Measurements from ENCODE around the gene SLC4A1AP. TPM values are rescaled to one million over a fixed set of nuclear protein-coding genes. Genes with fewer than 3 reads are reported as not detected.

Gene SLC4A1AP
- total and polyA plus RNA-seq, 2 experiments from 2014 or later = 24.3 to 29.2 TPM

GRCh38 chr2:27624943-27625342 lies 38.7 kb upstream of the SLC4A1AP start:
- Mint-ChIP-seq H3K27ac (no peak overlapping the region), H3K9me3 (no peaks in the 10 kb centered on the region; the same call in 2 of the 3 replicates), H3K36me3 (ENCODE audit: low read depth) (peaks cover 23% of the 10 kb centered on the region), H3K4me3 (no peak overlapping the region), H3K27me3 (ENCODE audit: insufficient read depth, low read depth, poor library complexity) (peaks cover 1% of the 10 kb centered on the region), H3K4me1 (peaks cover 10% of the 10 kb centered on the region; the same call in 2 of the 3 replicates)
- H3K27me3 ChIP-seq (ENCODE audit: insufficient read depth) = no peaks in the 10 kb centered on the region
- no peak overlapping the region for H3K4me3 ChIP-seq
- DNase-seq (ENCODE audit: low spot score) = no peak
- H3K36me3 ChIP-seq (ENCODE audit: insufficient read depth) = peaks cover 4% of the 10 kb centered on the region; the same call in 1 of the 2 replicates
- H3K4me1 ChIP-seq (ENCODE audit: insufficient read depth) = peaks cover 10% of the 10 kb centered on the region
- no peaks in the 10 kb centered on the region; the same call in 1 of the 2 replicates for H3F3A ChIP-seq (replicated peaks; ENCODE audit: low read depth)
- H3K4me2 ChIP-seq = no peak overlapping the region
- no peaks in the 10 kb centered on the region for H3K9me2 ChIP-seq (ENCODE audit: insufficient read depth)
- peaks cover 8% of the 10 kb centered on the region for H3K79me2 ChIP-seq (replicated peaks; ENCODE audit: insufficient read depth)
- TF ChIP-seq ZNF114 (CRISPR knock-in tag; IDR thresholded peaks at IDR 0.05) (no peak), CREB1 (CRISPR knock-in tag; IDR thresholded peaks at IDR 0.05; ENCODE audit: low read depth) (no peak), JUNB (IDR thresholded peaks at IDR 0.05; ENCODE audit: unreplicated experiment) (no peak), ZNF462 (CRISPR knock-in tag; IDR thresholded peaks at IDR 0.05) (no peak), NANOG (IDR thresholded peaks at IDR 0.05; ENCODE audit: borderline replicate concordance) (no peak), CTCF (conservative IDR thresholded peaks at IDR 0.05; ENCODE audit: low read depth in 2 of 2) (no peak), POLR2AphosphoS5 (IDR thresholded peaks at IDR 0.05; ENCODE audit: low read depth) (no peak), REST (IDR thresholded peaks at IDR 0.05; ENCODE audit: unreplicated experiment) (no peak), ETS1 (IDR thresholded peaks at IDR 0.05) (no peak), ZNF331 (CRISPR knock-in tag; IDR thresholded peaks at IDR 0.05; ENCODE audit: low read depth) (no peak), STAT1 (IDR thresholded peaks at IDR 0.05; ENCODE audit: unreplicated experiment) (no peak), EZH2phosphoT487 (IDR thresholded peaks at IDR 0.05; ENCODE audit: unreplicated experiment) (no peak), EZH2 (IDR thresholded peaks at IDR 0.05; ENCODE audit: low read depth, unreplicated experiment) (no peak)
- H4K20me1 ChIP-seq (replicated peaks; ENCODE audit: insufficient read depth) = 0 out of 2 replicates have a peak, but pooled peaks cover 5% of the 10 kb centered on the region
- no peak for ATAC-seq
- H2AFZ ChIP-seq = no peak overlapping the region
- H3K27ac ChIP-seq (ENCODE audit: low read depth) = no peak overlapping the region

Data from GM23338 (cell line).